ENCODE measurements around the gene CHIA.

DNA sequence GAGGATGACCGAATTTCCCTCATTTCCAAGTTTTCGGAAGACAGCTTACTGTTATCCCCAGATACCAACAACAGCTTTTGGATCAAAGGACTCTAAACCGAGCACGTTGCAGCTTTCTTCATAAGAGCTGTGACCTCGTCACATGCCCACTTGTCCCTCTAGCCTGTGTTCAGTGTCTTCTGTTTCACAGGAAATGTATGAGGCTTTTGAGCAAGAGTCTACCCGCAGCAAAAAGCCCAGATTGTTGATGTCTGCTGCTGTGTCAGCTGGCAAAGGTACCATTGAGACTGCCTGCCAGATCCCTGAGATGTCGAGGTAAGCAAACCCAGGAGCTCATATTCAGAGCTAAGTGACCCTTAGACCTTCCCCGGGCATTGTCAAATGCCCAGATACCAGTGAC is 39.1 kb upstream of the CHIA start:
- TF ChIP-seq, protein P1, sequence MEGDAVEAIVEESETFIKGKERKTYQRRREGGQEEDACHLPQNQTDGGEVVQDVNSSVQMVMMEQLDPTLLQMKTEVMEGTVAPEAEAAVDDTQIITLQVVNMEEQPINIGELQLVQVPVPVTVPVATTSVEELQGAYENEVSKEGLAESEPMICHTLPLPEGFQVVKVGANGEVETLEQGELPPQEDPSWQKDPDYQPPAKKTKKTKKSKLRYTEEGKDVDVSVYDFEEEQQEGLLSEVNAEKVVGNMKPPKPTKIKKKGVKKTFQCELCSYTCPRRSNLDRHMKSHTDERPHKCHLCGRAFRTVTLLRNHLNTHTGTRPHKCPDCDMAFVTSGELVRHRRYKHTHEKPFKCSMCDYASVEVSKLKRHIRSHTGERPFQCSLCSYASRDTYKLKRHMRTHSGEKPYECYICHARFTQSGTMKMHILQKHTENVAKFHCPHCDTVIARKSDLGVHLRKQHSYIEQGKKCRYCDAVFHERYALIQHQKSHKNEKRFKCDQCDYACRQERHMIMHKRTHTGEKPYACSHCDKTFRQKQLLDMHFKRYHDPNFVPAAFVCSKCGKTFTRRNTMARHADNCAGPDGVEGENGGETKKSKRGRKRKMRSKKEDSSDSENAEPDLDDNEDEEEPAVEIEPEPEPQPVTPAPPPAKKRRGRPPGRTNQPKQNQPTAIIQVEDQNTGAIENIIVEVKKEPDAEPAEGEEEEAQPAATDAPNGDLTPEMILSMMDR (IDR thresholded peaks at IDR 0.05): no peak
- TF ChIP-seq POLR2A (IDR thresholded peaks at IDR 0.05): no peak
- TF ChIP-seq POLR2AphosphoS5 (IDR thresholded peaks at IDR 0.05): no peak
- TF ChIP-seq EP300 (IDR thresholded peaks at IDR 0.05): no peak

Measured in gastroesophageal sphincter (tissue), 3 donors.